ENCODE data around the gene ACTL6B. TPM values are rescaled to one million over a fixed set of nuclear protein-coding genes. Genes with fewer than 3 reads are reported as not detected.

ACTL6B gene
- total and polyA plus RNA-seq, 2 of the 13 experiments (the other 11 are each of a cell fraction or from before 2014, with no cell fraction given) = not detected

- TF ChIP-seq RARA (CRISPR knock-in tag; IDR thresholded peaks at IDR 0.05) (no peak), ZNF567 (CRISPR knock-in tag; IDR thresholded peaks at IDR 0.05; ENCODE audit: borderline replicate concordance) (no peak), ZNF225 (CRISPR knock-in tag; IDR thresholded peaks at IDR 0.05) (peak; percentile 71; the same call in 1 of the 2 replicates), KAT8 (CRISPR knock-in tag; IDR thresholded peaks at IDR 0.05) (no peak), NKX3-1 (CRISPR knock-in tag; IDR thresholded peaks at IDR 0.05) (no peak), PRDM15 (CRISPR knock-in tag; IDR thresholded peaks at IDR 0.05) (no peak), BRD4 (CRISPR knock-in tag; IDR thresholded peaks at IDR 0.05) (peak; percentile 50; the same call in 1 of the 2 replicates), JUND (CRISPR knock-in tag; IDR thresholded peaks at IDR 0.05) (no peak), ZBTB10 (CRISPR knock-in tag; IDR thresholded peaks at IDR 0.05; ENCODE audit: borderline replicate concordance) (peak; percentile 69; the same call in 1 of the 2 replicates), HOXA3 (CRISPR knock-in tag; IDR thresholded peaks at IDR 0.05) (peak; percentile 19; the same call in 1 of the 2 replicates), NR2C2 (CRISPR knock-in tag; IDR thresholded peaks at IDR 0.05; ENCODE audit: borderline replicate concordance) (no peak), FOXA3 (CRISPR knock-in tag; IDR thresholded peaks at IDR 0.05) (peak; percentile 38; the same call in 1 of the 2 replicates), ZNF432 (CRISPR knock-in tag; IDR thresholded peaks at IDR 0.05; ENCODE audit: borderline replicate concordance) (no peak), GLMP (CRISPR knock-in tag; IDR thresholded peaks at IDR 0.05; ENCODE audit: borderline replicate concordance) (no peak)
- TF ChIP-seq, protein P1, sequence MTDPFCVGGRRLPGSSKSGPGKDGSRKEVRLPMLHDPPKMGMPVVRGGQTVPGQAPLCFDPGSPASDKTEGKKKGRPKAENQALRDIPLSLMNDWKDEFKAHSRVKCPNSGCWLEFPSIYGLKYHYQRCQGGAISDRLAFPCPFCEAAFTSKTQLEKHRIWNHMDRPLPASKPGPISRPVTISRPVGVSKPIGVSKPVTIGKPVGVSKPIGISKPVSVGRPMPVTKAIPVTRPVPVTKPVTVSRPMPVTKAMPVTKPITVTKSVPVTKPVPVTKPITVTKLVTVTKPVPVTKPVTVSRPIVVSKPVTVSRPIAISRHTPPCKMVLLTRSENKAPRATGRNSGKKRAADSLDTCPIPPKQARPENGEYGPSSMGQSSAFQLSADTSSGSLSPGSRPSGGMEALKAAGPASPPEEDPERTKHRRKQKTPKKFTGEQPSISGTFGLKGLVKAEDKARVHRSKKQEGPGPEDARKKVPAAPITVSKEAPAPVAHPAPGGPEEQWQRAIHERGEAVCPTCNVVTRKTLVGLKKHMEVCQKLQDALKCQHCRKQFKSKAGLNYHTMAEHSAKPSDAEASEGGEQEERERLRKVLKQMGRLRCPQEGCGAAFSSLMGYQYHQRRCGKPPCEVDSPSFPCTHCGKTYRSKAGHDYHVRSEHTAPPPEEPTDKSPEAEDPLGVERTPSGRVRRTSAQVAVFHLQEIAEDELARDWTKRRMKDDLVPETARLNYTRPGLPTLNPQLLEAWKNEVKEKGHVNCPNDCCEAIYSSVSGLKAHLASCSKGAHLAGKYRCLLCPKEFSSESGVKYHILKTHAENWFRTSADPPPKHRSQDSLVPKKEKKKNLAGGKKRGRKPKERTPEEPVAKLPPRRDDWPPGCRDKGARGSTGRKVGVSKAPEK (CRISPR knock-in tag; IDR thresholded peaks at IDR 0.05; ENCODE audit: borderline replicate concordance) = no peak
- TF ChIP-seq, protein P2, sequence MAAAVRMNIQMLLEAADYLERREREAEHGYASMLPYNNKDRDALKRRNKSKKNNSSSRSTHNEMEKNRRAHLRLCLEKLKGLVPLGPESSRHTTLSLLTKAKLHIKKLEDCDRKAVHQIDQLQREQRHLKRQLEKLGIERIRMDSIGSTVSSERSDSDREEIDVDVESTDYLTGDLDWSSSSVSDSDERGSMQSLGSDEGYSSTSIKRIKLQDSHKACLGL (CRISPR knock-in tag; IDR thresholded peaks at IDR 0.05) = no peak; the same call in 1 of the 2 replicates
Measured at GRCh38 chr7:100705320-100705752, 49.1 kb upstream of the ACTL6B start (continued).
